ENCODE data around the gene ANKS3. TPM values are rescaled to one million over a fixed set of nuclear protein-coding genes. Genes with fewer than 3 reads are reported as not detected.

ANKS3 gene
- total and polyA plus RNA-seq, 9 donors, result 6.7 to 37.4 (median 29.6) TPM

- no peaks in the 10 kb centered on the region for H3K4me1 ChIP-seq (ENCODE audit: insufficient read depth)
- no peaks in the 10 kb centered on the region for H3K27me3 ChIP-seq
- DNase-seq, result no peak
- 85 to 87% (median 87%) methylated on average over 27 of the region's 27 CpGs for WGBS, 3 donors
- H3K9me3 ChIP-seq, result no peaks in the 10 kb centered on the region
- H3K36me3 ChIP-seq, result no peaks in the 10 kb centered on the region
- H3K27ac ChIP-seq, result no peak overlapping the region
- intact Hi-C loops (cut with DNase I), result no loop called here
- no peak for TF ChIP-seq CTCF (IDR thresholded peaks at IDR 0.05)
- TF ChIP-seq POLR2A (IDR thresholded peaks at IDR 0.05), result no peak
- TF ChIP-seq EP300 (IDR thresholded peaks at IDR 0.05), result no peak
- H3K4me3 ChIP-seq, result no peak overlapping the region
These were observed 47.4 kb downstream of the ANKS3 start for GRCh38 chr16:4686497-4687210.

DNA sequence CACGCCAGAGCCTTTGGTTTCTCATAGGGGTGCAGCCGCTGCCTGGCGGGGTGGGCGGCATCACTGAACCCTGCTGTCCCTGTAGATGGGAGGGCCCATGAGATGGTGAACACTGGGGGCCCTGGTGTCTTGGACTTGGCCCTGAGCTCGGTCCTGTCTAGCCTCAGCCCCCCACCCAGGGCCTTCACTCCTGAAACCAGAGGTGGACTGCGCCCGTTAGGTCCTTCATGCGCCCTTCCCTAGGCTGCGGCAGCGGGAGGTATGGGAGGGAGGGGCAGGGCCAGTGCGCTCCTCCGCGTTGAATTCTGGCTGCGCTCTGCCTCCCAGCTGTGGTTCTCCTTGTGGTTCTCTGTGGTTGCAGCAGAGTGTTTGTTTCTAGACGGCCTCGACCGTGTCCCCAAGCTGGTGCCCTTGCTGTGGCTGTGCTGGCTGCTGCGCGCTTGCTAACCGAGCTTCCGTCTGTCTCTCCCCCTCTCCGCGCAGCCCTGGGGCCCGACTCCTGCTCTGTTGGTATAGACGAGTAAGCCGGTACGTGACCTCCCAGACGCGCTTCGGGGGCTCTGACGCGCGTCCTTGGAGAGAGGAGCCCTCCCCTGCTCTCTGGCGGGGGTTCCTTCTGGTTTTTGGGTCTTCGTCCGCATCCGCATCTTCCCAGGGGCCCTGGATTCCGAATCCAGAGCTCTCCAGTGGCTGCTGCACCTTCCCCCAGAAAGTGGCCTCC lies 48.1 kb downstream of the ANKS3 start:
- DNase-seq, result no peak
- H3K9me3 ChIP-seq, result no peaks in the 10 kb centered on the region
- H3K27ac ChIP-seq, result no peak overlapping the region
- H3K4me1 ChIP-seq (ENCODE audit: insufficient read depth), result no peaks in the 10 kb centered on the region
- TF ChIP-seq CTCF (IDR thresholded peaks at IDR 0.05) (no peak), EP300 (IDR thresholded peaks at IDR 0.05) (no peak), POLR2A (IDR thresholded peaks at IDR 0.05) (no peak)
- H3K4me3 ChIP-seq, result no peak overlapping the region
- no peaks in the 10 kb centered on the region for H3K27me3 ChIP-seq
- H3K36me3 ChIP-seq, result no peaks in the 10 kb centered on the region
- 89 to 92% (median 90%) methylated on average over 38 of the region's 38 CpGs for WGBS, 3 donors
- intact Hi-C loops (cut with DNase I), result no loop called here

- TF ChIP-seq EP300 (IDR thresholded peaks at IDR 0.05) (no peak), POLR2A (IDR thresholded peaks at IDR 0.05) (no peak), CTCF (IDR thresholded peaks at IDR 0.05) (no peak)
- DNase-seq, result no peak
- WGBS, 3 donors, result 73 to 76% (median 74%) methylated on average over 13 of the region's 13 CpGs
- no peaks in the 10 kb centered on the region for H3K9me3 ChIP-seq
- H3K27ac ChIP-seq, result no peak overlapping the region
- intact Hi-C loops (cut with DNase I), result no loop called here
- H3K4me3 ChIP-seq, result no peak overlapping the region
- no peaks in the 10 kb centered on the region for H3K36me3 ChIP-seq
- no peaks in the 10 kb centered on the region for H3K4me1 ChIP-seq (ENCODE audit: insufficient read depth)
- no peaks in the 10 kb centered on the region for H3K27me3 ChIP-seq
These were observed 48.8 kb downstream of the ANKS3 start for GRCh38 chr16:4685292-4685691.

GRCh38 chr16:4684763-4685162 lies 49.3 kb downstream of the ANKS3 start:
- intact Hi-C loops (cut with DNase I), result no loop called here

More at GRCh38 chr16:4684763-4685162, 49.3 kb downstream of the ANKS3 start:
- TF ChIP-seq POLR2A (IDR thresholded peaks at IDR 0.05) (no peak), CTCF (IDR thresholded peaks at IDR 0.05) (no peak), EP300 (IDR thresholded peaks at IDR 0.05) (no peak)
- Histone ChIP-seq H3K4me1 (ENCODE audit: insufficient read depth) (no peaks in the 10 kb centered on the region), H3K27me3 (no peaks in the 10 kb centered on the region), H3K27ac (no peak overlapping the region), H3K36me3 (no peaks in the 10 kb centered on the region), H3K9me3 (no peaks in the 10 kb centered on the region), H3K4me3 (no peak overlapping the region)
- 87 to 90% (median 88%) methylated on average over 13 of the region's 13 CpGs for WGBS, 3 donors
- DNase-seq, result no peak
